Measurements from ENCODE around the gene SPARC.

The SPARC gene

DNA sequence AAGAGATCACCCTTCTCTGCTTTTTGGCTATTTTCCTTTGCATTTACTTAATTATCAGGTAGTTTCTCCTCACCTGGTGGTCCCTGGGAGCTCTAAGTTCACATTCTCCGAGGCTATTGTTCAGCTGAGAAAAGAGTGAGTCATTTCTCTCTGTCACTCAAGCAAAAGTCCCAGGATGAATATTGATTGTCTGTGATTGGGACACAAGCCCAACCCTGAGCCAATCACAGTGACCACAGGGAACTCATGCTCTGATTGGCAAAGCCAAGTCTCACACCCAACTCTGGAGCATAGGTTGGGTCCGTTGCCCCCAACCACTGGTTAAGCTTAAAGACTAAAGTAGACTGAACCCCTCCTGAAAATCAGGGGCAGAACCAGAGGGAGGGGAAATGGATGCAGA lies 67.8 kb downstream of the SPARC start:
- Histone ChIP-seq H3K27me3 (ENCODE audit: low read depth, low read length) (peaks cover 24% of the 10 kb centered on the region; the same call in 1 of the 2 replicates), H3K9me3 (ENCODE audit: insufficient read depth, low read length) (no peaks in the 10 kb centered on the region), H3K79me2 (ENCODE audit: low read length) (no peaks in the 10 kb centered on the region), H3K4me2 (ENCODE audit: low read length) (no peak overlapping the region), H2AFZ (ENCODE audit: low read depth, low read length) (no peak overlapping the region), H3K4me3 (ENCODE audit: low read length) (no peak overlapping the region), H3K27ac (ENCODE audit: low read length) (no peak overlapping the region), H3K36me3 (replicated peaks; ENCODE audit: low read depth, low read length) (no peaks in the 10 kb centered on the region), H3K4me1 (ENCODE audit: low read length) (no peaks in the 10 kb centered on the region), H4K20me1 (ENCODE audit: insufficient read depth, low read length) (no peaks in the 10 kb centered on the region), H3K9ac (ENCODE audit: low read length) (no peak overlapping the region)
- TF ChIP-seq CTCF (IDR thresholded peaks at IDR 0.05; ENCODE audit: low read depth, low read length): no peak

GRCh38 chr5:151617841-151618710 lies 68.6 kb downstream of the SPARC start:
- no peaks in the 10 kb centered on the region for H3K9me3 ChIP-seq (ENCODE audit: insufficient read depth, low read length)
- H3K4me3 ChIP-seq (ENCODE audit: low read length): no peak overlapping the region
- TF ChIP-seq CTCF (IDR thresholded peaks at IDR 0.05; ENCODE audit: low read depth, low read length) (no peak), EZH2phosphoT487 (IDR thresholded peaks at IDR 0.05; ENCODE audit: low read depth) (no peak)
- no peak overlapping the region for H3K27ac ChIP-seq (ENCODE audit: low read length)
- H4K20me1 ChIP-seq (ENCODE audit: insufficient read depth, low read length): no peaks in the 10 kb centered on the region
- H3K27me3 ChIP-seq (ENCODE audit: low read depth, low read length): peaks cover 24% of the 10 kb centered on the region; the same call in 1 of the 2 replicates
- H3K4me1 ChIP-seq (ENCODE audit: low read length): peaks cover 3% of the 10 kb centered on the region
- H3K79me2 ChIP-seq (ENCODE audit: low read length): no peaks in the 10 kb centered on the region
- H2AFZ ChIP-seq (ENCODE audit: low read depth, low read length): no peak overlapping the region
- H3K9ac ChIP-seq (ENCODE audit: low read length): no peak overlapping the region
- no peaks in the 10 kb centered on the region for H3K36me3 ChIP-seq (replicated peaks; ENCODE audit: low read depth, low read length)
- no peak overlapping the region for H3K4me2 ChIP-seq (ENCODE audit: low read length)

DNA sequence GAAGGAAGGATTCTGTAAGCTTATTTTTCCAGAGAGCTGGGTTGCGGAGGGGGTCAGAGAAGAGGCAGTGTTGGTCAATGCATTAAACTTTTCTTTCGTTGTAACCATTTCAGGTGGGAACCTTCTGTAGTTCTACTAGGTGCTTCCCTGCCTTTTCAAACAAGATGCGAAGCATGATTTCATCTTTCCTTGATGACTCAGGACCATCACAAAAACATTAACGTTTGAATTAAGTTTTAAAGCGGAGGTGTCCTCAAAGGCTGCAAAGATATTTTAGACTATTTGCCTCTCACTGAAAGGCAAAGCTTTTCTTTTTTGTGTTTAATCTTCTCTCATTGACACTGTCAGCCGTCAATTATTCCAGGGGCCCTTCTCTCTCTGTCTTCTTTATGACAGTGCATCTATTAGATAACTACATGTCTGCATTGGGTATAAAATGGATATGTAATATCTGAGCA lies 69.3 kb downstream of the SPARC start:
- H3K4me3 ChIP-seq (ENCODE audit: low read length): no peak overlapping the region
- H2AFZ ChIP-seq (ENCODE audit: low read depth, low read length): no peak overlapping the region
- H3K27ac ChIP-seq (ENCODE audit: low read length): no peak overlapping the region
- no peaks in the 10 kb centered on the region for H3K9me3 ChIP-seq (ENCODE audit: insufficient read depth, low read length)
- H3K27me3 ChIP-seq (ENCODE audit: low read depth, low read length): peaks cover 21% of the 10 kb centered on the region; the same call in 1 of the 2 replicates
- no peak overlapping the region for H3K4me2 ChIP-seq (ENCODE audit: low read length)
- no peaks in the 10 kb centered on the region for H3K79me2 ChIP-seq (ENCODE audit: low read length)
- H3K9ac ChIP-seq (ENCODE audit: low read length): no peak overlapping the region
- H3K36me3 ChIP-seq (replicated peaks; ENCODE audit: low read depth, low read length): no peaks in the 10 kb centered on the region
- H4K20me1 ChIP-seq (ENCODE audit: insufficient read depth, low read length): no peaks in the 10 kb centered on the region
- peaks cover 10% of the 10 kb centered on the region for H3K4me1 ChIP-seq (ENCODE audit: low read length)
- TF ChIP-seq EZH2phosphoT487 (IDR thresholded peaks at IDR 0.05; ENCODE audit: low read depth) (no peak), CTCF (IDR thresholded peaks at IDR 0.05; ENCODE audit: low read depth, low read length) (no peak)

GRCh38 chr5:151615431-151615830 lies 71.3 kb downstream of the SPARC start:
- no peak overlapping the region for H2AFZ ChIP-seq (ENCODE audit: low read depth, low read length)
- no peak overlapping the region for H3K4me3 ChIP-seq (ENCODE audit: low read length)
- no peak overlapping the region for H3K27ac ChIP-seq (ENCODE audit: low read length)
- H3K79me2 ChIP-seq (ENCODE audit: low read length): no peaks in the 10 kb centered on the region
- H3K36me3 ChIP-seq (replicated peaks; ENCODE audit: low read depth, low read length): no peaks in the 10 kb centered on the region
- no peak overlapping the region for H3K9ac ChIP-seq (ENCODE audit: low read length)
- peaks cover 4% of the 10 kb centered on the region; the same call in 1 of the 2 replicates for H3K27me3 ChIP-seq (ENCODE audit: low read depth, low read length)
- H3K4me1 ChIP-seq (ENCODE audit: low read length): peaks cover 23% of the 10 kb centered on the region
- H4K20me1 ChIP-seq (ENCODE audit: insufficient read depth, low read length): no peaks in the 10 kb centered on the region
- TF ChIP-seq CTCF (IDR thresholded peaks at IDR 0.05; ENCODE audit: low read depth, low read length): no peak
- no peak for TF ChIP-seq EZH2phosphoT487 (IDR thresholded peaks at IDR 0.05; ENCODE audit: low read depth)
- H3K9me3 ChIP-seq (ENCODE audit: insufficient read depth, low read length): no peaks in the 10 kb centered on the region
- H3K4me2 ChIP-seq (ENCODE audit: low read length): no peak overlapping the region

Measured in OCI-LY3 (cell line).